Kasumi-1 (cell line): ENCODE measurements around the gene RUNX1.

Experiments used
- DNase-seq, 2 experiments: peaks; one replicate each; lab custom pipeline; 2025; lab: John Stamatoyannopoulos, UW

Gene RUNX1

DNA sequence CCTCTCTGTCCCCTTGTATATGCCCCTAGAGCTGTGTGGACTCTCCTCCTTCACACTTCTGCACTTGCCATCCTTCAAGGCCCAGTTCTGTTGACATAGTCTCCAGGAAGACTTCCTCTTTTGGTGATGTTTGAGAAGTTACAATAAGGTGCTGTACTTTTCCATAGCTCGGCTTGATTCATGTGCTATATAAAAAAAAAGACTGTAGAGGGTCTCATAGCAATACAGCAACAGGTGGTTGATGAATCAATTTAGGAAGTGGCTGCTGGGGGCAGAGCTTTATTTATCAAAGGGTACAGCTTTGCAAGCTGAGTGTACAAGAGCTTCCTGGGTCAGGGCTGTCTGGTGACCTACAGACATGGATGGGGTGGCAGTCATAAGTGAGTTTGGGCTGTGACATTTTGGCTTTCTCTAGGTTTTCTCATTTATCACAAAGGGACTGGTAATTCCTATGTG, 102.7 kb downstream of the RUNX1 start:
- DNase-seq = peak; percentile 60 to 69

- DNase-seq = no peak
Measured at GRCh38 chr21:34945288-34945687, 103.8 kb downstream of the RUNX1 start.

- no peak for DNase-seq
Measured at GRCh38 chr21:34944015-34944755, 104.9 kb downstream of the RUNX1 start.

GRCh38 chr21:34942911-34943310, 106.2 kb downstream of the RUNX1 start:
- no peak for DNase-seq

DNA sequence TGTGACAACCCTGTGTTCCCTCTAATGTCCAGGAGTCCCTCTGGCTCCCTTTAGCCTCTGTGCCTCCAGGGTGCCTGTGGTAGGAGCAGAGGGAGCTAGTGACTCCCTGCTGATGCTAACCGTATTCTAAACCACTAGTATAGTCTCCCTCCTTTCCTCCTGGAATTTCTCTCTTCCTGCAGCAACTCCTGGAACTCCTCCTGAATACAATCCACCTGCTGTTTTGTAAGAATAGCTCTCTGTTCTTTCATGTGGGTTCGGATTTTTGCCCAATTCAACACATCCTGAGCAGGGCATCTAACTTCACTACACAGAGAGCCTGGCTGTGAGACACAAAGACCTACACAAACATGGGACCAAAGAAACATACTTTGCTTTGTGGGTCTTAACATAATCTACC, 107.9 kb downstream of the RUNX1 start:
- DNase-seq = no peak

DNA sequence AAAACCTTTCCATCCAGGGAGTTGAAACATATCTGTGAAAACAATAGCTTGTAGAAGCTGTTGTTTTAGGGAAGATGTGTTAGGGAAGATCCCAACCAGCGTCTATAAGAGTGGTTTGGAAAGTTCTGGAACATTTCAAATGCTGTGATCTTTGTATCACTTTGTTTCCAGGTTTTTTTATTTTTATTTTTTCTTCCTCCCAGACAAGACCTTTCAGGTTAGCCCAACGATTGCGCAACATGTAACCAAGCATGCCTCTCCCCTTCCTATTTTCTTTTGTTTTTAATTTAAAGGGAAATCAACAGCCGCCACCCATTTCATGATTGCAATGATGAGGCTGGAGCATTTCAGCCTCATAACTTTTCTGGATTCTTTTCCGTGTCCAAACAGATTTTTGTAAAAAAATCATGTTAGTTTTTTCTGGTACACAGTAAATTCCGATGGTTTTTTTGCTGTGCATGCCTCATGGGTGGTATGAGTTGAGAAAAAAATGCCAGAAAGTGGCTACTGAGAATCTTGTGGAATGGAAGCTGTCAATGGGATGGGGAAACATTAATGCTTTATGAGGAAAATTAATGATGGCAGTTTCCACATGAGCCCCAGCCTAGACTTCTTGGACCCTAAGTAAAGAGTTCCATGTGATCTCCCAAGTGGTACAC, 109.3 kb downstream of the RUNX1 start:
- no peak for DNase-seq

GRCh38 chr21:34938089-34938764, 110.9 kb downstream of the RUNX1 start:
- DNase-seq = no peak

DNA sequence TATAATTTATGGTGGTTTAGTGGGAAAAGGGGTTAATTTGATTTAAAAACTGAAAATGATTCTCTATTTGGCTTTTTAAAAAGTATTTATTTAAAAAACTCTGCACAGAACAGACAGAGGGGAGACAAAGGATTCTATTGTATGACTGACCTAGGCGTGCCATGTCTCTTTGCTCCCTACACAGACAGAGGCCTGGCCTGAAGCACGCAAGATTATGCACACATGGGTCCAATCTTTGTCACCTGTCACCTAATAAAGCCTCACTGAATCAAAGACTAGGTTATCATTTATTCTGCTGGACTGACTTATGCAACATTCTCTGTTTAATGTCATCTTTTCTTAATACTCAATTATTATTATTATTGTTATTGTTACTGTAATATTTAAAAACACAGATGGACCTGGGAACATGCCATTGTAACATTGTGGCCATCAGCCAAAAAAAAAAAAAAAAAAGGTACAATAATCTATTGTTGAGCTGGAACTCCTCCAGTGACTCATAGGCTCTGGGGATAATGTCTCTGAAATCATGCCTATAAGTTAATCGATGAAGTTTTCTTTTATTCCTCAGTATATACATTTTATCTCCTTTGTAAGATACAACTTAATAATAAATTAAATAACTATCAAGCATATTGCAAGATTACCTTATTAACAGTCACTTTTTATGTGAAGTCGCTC, 112.1 kb downstream of the RUNX1 start:
- no peak for DNase-seq

DNA sequence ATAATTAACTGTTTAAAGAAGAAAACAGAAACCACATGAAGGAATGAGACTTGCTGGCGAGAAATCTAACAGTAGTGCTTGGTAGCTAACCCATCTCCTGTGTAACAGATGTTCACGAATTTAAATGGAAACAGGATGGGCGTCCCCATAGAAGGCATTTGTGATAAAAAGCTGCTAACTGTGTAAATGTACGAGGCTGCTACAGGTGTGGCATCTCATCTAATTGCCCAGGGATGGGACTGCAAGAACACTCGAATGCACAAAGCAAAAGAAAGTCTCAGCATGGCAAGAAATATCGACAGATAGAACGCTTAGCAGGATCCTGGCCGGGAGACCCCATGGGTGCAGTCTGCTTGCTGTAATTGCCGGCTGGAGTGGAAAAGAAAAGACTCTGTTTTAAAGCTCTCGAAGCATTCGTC, 112.7 kb downstream of the RUNX1 start:
- no peak for DNase-seq

DNA sequence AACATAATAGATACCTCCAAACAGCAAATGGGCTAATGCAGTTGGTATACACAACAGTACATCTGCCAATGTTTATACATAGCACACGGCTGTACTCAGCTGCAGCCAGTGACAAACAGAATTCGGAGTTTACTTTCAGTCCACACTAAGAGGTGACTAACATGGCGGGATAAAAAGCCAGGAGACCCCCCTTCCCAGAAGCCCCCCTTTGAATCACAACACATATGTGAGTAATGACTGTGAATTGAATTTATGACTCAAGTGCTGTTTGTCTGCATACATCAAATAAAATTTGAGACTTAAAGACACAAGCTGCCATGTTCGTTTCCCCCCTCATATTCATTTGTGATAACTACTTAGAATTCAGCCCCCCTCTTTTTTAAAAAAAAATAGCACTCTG, 113.2 kb downstream of the RUNX1 start:
- DNase-seq = no peak

DNA sequence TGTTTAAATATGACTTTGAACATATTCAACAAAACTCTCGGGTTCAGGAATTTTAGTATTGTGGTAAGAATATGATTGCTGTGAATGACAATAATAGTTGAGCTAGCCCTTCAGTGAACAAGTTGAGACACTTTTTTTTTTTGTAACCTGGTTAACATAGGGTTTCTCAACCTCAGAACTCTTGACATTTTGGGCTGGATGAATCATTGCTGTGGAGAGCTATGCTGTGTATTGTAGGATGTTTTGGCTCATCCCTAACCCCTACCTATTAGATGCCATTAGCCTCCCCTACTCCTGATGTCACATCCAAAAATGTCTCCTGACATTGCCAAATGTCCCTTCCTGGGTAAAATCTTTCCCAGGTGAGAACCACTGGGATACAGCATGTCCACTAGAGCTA, 113.7 kb downstream of the RUNX1 start:
- no peak for DNase-seq

GRCh38 chr21:34934350-34934749, 114.8 kb downstream of the RUNX1 start:
- no peak for DNase-seq

DNA sequence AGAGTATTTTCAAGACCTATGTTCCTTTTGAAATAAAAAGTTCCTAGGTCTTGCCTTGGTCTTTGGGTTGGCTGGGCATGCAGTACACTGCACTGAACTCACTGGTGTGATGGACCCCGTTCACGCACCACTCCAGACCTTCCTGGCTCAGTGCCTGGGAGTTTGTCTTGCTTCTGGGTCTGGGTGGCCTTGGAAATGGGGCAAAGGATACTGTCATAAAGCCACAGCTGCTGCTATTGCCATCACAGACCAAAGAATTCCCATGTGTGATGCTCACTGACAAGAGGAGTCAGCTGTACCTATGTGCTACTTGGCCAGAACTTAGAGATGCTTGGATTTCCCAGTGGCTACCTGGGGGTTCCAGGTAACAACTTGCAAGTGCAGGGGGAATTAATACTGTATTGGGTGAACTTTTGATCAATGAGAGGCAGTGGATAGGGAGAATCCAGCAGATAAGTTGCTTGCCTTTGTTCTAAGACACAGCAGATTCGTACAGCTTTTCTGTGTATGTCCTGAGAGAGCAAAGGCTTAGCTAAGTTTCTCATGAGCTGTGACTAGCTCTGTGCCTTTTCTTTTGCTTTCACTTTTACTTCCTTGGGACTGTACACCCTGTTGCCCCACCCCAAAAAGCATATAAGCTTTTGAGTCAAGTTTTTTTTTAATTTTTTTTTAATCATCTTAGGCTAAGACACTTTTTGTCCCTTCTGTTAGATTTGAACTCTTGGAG, 115.3 kb downstream of the RUNX1 start:
- DNase-seq = no peak

GRCh38 chr21:34932233-34932632, 116.9 kb downstream of the RUNX1 start:
- no peak for DNase-seq

DNA sequence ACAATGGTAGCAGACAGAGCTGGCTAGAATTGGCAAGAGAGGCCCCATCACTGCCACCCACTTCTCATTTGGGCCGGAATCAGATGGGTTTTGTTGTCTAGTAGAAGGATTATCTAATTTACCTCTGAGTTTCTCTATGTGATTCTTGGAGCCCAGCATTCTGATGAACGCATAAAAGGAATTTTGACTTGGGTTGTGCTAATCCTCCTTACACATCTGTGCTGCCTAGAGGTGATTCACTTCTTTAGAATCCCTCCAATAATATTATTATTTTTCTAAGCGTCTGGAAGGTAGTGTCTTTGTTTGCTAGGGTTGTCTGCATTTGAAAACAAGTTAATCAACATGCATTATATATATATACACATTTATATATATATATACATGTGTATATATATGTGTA, 118.1 kb downstream of the RUNX1 start:
- DNase-seq = no peak

GRCh38 chr21:34928637-34929036, 120.5 kb downstream of the RUNX1 start:
- no peak for DNase-seq

- DNase-seq = no peak
Measured at GRCh38 chr21:34927992-34928391, 121.1 kb downstream of the RUNX1 start.

DNA sequence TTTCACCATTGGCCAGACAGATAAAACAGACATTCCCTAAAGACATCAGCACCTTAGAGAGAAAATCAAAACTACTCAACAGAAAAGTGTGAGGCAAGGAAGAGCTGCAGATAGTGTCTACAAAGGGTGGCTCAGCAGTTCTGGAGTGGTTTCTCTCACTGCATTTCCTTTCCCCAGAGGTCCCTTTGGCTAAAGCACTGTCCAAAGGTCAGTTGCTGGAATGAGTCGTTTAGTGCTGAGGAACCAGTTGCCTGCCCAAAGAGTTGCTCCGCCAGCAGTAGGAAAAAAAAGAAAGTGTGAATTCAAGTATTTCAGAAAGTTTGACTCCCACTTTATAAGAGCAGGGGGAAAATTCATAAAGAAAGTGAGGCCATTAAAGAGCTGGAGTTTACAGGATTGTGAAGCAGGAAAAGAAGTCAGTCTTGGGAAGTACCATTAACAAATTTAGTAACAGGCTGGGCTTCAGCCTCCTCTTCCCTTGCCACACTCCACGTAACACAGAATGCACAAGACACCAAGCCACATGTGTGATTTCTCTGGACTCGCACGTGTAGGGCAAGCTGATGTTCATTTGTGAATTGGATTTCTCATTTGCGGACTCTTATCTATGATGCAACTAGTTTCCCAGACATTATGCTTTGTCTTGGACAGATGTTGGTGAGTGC, 122.2 kb downstream of the RUNX1 start:
- DNase-seq = no peak

DNA sequence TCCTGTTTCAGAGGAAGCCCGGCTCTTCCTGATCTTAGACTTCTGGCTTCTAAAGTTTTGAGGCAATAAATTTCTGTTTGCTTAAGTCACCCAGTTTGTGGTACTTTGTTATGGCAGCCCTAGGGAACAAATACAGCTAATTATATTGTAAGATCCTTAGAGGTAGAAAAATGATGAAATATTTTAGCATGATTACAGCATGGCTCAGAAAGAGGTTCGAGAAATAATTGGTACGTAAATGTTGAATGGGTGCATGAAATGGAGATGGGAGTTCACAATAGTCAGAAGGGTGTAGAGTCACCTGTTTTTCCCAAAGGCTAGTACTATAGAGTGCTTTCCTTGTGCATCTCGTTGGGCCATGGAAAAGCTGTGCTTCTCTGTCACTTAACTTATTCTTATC, 123.5 kb downstream of the RUNX1 start:
- DNase-seq = no peak

GRCh38 chr21:34924771-34925419, 124.2 kb downstream of the RUNX1 start:
- DNase-seq = no peak

- DNase-seq = no peak
Measured at GRCh38 chr21:34924194-34924593, 124.9 kb downstream of the RUNX1 start.
